AG08395 (cell line): ENCODE results near the gene CYB561A3.

Source experiments
- DNase-seq: peaks from one replicate; pipeline ENCODE4 v3.0.0; 2012; ENCODE audit warnings: mixed read lengths, low spot score

The CYB561A3 gene

GRCh38 chr11:61345170-61345610, 16.5 kb downstream of the CYB561A3 start:
- peak; percentile 47 for DNase-seq

- no peak for DNase-seq
Observed at GRCh38 chr11:61343792-61344745, 17.6 kb downstream of the CYB561A3 start.

- no peak for DNase-seq
Observed at GRCh38 chr11:61342207-61342803, 19.4 kb downstream of the CYB561A3 start.

DNA sequence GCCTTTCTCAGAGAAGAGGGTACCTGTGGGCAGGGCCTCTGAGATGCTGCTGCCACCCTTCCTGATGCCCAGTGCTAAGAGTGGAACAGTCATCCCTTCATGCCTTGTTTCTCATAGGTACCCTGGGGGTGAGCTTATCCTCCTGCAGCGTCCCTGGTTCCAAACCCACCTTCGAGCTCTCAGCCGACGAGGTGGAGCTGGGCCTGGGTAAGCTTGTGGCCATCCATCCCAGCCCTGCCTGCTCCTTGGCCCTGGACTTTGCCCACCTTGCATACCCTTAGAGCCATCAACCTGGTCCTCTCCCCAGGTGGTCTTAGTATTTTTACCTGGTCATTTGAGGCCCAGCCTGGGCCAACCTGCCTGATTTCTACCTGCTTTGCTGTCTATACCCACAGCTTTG, 20.0 kb downstream of the CYB561A3 start:
- DNase-seq: no peak

- no peak for DNase-seq
Observed at GRCh38 chr11:61340979-61341378, 20.7 kb downstream of the CYB561A3 start.

- no peak for DNase-seq
Observed at GRCh38 chr11:61339490-61339878, 22.2 kb downstream of the CYB561A3 start.

- no peak for DNase-seq
Observed at GRCh38 chr11:61338783-61339489, 22.7 kb downstream of the CYB561A3 start.

DNA sequence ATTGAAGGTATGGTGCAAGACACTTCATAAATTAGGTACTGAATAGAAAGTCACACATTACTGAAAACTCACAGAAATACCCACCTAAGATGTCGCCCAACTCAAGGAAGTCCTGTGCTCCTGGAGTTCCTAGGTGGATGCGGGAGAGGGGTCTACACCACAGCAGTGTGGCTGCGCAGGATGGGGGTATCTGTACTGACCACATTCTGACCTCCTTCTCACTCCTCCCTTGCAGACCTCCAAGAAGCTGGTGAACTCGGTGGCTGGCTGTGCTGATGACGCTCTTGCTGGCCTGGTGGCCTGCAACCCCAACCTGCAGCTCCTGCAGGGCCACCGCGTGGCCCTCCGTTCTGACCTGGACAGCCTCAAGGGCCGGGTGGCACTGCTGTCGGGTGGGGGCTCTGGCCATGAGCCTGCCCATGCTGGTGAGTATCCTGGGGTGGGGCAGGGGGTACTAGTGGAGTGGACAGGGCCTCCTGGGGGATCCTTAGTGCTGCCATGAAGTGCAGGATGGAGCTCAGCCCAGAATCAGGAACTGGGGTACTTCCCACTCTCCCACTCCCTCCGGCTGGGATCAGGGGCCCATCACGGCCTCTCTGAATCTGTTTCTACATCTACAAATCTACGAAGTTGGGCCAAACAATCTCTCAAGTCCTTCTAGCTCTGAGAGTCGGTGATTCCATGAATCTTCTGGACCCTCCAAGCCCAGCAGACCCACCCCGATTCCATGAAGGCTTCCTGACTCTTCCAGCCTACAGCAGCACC, 23.8 kb downstream of the CYB561A3 start:
- no peak for DNase-seq

DNA sequence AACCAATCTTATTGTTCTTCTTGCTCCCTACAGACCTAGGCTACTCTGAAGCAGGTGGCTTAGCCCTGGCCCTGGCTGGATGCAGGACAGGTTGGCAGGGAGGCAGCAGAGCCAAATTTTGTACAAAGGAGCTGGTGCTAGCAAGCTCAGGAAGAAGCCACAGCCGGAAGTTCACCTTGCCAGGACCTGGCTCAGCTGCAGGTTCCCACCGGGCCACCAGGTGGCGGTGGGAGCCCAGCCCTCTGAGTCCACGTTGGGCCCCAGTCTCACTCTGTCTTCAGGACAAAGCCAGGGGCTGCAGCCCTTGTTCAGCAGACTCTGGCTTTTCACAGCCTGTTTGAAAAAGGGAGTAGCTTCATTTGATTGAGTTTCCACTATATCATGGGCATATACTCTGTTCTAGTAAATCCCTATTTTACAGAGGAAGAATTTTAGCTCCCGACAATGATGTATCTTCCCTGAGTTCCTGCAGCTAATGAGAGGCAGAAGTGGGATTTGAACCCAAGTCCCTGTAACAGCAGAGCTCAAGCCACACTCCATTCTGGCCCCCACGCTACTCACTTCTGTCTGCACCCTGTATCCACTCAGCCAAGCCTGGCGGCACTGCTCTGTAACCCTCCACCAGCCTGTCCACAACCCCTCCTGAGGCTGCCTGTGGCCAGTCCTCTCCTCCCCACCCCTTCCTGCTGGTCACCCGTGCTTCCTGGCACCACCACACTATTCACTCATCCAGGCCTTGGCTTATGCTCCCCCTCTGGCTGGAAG, 25.3 kb downstream of the CYB561A3 start:
- peak; percentile 84 for DNase-seq

- no peak for DNase-seq
Observed at GRCh38 chr11:61335355-61335710, 26.3 kb downstream of the CYB561A3 start.

GRCh38 chr11:61334434-61335354, 27.0 kb downstream of the CYB561A3 start:
- DNase-seq: no peak

GRCh38 chr11:61333550-61334433, 27.9 kb downstream of the CYB561A3 start:
- no peak for DNase-seq

- peak; percentile 94 for DNase-seq
Observed at GRCh38 chr11:61332797-61333549, 28.7 kb downstream of the CYB561A3 start, which contains the start of the genes DDB1 and TKFC. Gene DDB1 (minus strand): TSS chr11:61333105. CDS start chr11:61332968, 137 bp downstream. Gene TKFC (plus strand): TSS chr11:61333228. CDS start chr11:61334729, 1,501 bp downstream.

- DNase-seq: peak; percentile 59
Observed at GRCh38 chr11:61332281-61332796, 29.3 kb downstream of the CYB561A3 start.

GRCh38 chr11:61331651-61332050, 30.0 kb downstream of the CYB561A3 start:
- DNase-seq: no peak

- DNase-seq: no peak
Observed at GRCh38 chr11:61329871-61330270, 31.8 kb downstream of the CYB561A3 start.

- no peak for DNase-seq
Observed at GRCh38 chr11:61328351-61328750, 33.3 kb downstream of the CYB561A3 start.

- DNase-seq: no peak
Observed at GRCh38 chr11:61327669-61328071, 34.0 kb downstream of the CYB561A3 start.
